IMR-90 (cell line): ENCODE data around the gene OARD1. TPM values are rescaled to one million over a fixed set of nuclear protein-coding genes. Genes with fewer than 3 reads are reported as not detected.

Source experiments
- ATAC-seq: fragments of 200-7000 bp; cut with Tn5 transposase; 2 replicates; pipeline ENCODE4 v1.9.1; 2020; ENCODE audit warnings: low read depth, mild to moderate bottlenecking, moderate library complexity
- BruUV-seq: library from RNA; stranded (reverse); fragments of 400-500 nt; replicated peaks from 2 replicates; lab custom pipeline; 2021; lab: Mats Ljungman, UMichigan
- CTCF ChIA-PET: fragments of 300-600 bp; formaldehyde crosslinking; extraction: SDS; loops from one replicate; lab custom pipeline; 2021; ENCODE audit warnings: antibody characterized with exemption; lab: Yijun Ruan, JAX
- POLR2A ChIA-PET: fragments of 300-600 bp; sonication (Branson Sonifier 250); formaldehyde crosslinking; loops from one replicate; lab custom pipeline; 2022; ENCODE audit warnings: antibody characterized with exemption; ENCODE audit not compliant: unreplicated experiment; lab: Charles Lee
- DNase-seq: peaks from one replicate; pipeline ENCODE4 v3.0.0; 2013
- H2AFZ ChIP-seq: replicated peaks from 2 replicates; pipeline ENCODE3; 2013; ENCODE audit warnings: low read length, mild to moderate bottlenecking; ENCODE audit not compliant: poor library complexity
- H2AK5ac ChIP-seq: 2 replicates; pipeline ENCODE4 v1.6.1; 2013; ENCODE audit warnings: low read depth, low read length, inconsistent platforms
- H2AK9ac ChIP-seq: replicated peaks from 2 replicates; pipeline ENCODE3; 2013; ENCODE audit warnings: mild to moderate bottlenecking, low read depth, low read length, moderate library complexity; ENCODE audit not compliant: poor library complexity
- H2BK120ac ChIP-seq: 2 replicates; pipeline ENCODE4 v1.6.1; 2013; ENCODE audit warnings: low read depth, low read length, inconsistent platforms
- H2BK15ac ChIP-seq: 3 replicates; pipeline ENCODE4 v1.6.1; 2013; ENCODE audit warnings: low read depth, low read length, inconsistent platforms
- H2BK20ac ChIP-seq: 2 replicates; pipeline ENCODE4 v1.6.1; 2013; ENCODE audit warnings: low read depth, mild to moderate bottlenecking, inconsistent platforms, low read length, moderate library complexity
- H2BK5ac ChIP-seq: 2 replicates; pipeline ENCODE4 v1.6.1; 2013; ENCODE audit warnings: mild to moderate bottlenecking, low read depth, low read length, inconsistent platforms; ENCODE audit not compliant: poor library complexity, severe bottlenecking
- H3K14ac ChIP-seq: replicated peaks from 2 replicates; pipeline ENCODE4 v1.6.1; 2013; ENCODE audit warnings: low read depth, low read length, inconsistent platforms
- H3K18ac ChIP-seq: 2 replicates; pipeline ENCODE4 v1.6.1; 2013; ENCODE audit warnings: low read depth, low read length, control low read depth
- H3K23ac ChIP-seq: 2 replicates; pipeline ENCODE4 v1.6.1; 2013; ENCODE audit warnings: low read depth, low read length, inconsistent platforms
- H3K27ac ChIP-seq: 2 replicates; pipeline ENCODE4 v1.5.1; 2013; ENCODE audit warnings: mild to moderate bottlenecking, control low read depth, low read length; ENCODE audit not compliant: insufficient read depth
- H3K27me3 ChIP-seq: 2 replicates; pipeline ENCODE4 v1.6.1; 2013; ENCODE audit warnings: low read length; ENCODE audit not compliant: control insufficient read depth, insufficient read depth
- H3K36me3 ChIP-seq: 2 replicates; pipeline ENCODE4 v1.6.1; 2013; ENCODE audit warnings: low read length, mixed read lengths; ENCODE audit not compliant: control insufficient read depth, insufficient read depth
- H3K4ac ChIP-seq: 2 replicates; pipeline ENCODE4 v1.6.1; 2013; ENCODE audit warnings: low read depth, low read length, inconsistent platforms
- H3K4me1 ChIP-seq: 2 replicates; pipeline ENCODE4 v1.6.1; 2013; ENCODE audit warnings: low read length, mixed read lengths; ENCODE audit not compliant: control insufficient read depth, insufficient read depth
- H3K4me2 ChIP-seq: 2 replicates; pipeline ENCODE4 v1.6.1; 2013; ENCODE audit warnings: low read depth, mild to moderate bottlenecking, control low read depth, low read length, moderate library complexity
- H3K4me3 ChIP-seq: 2 replicates; pipeline ENCODE4 v1.5.1; 2013; ENCODE audit warnings: low read depth, mild to moderate bottlenecking, control low read depth, low read length, moderate library complexity; ENCODE audit not compliant: insufficient read depth
- H3K56ac ChIP-seq: 2 replicates; pipeline ENCODE4 v1.6.1; 2013; ENCODE audit warnings: low read length, inconsistent platforms; ENCODE audit not compliant: insufficient read depth; ENCODE audit errors: extremely low read depth
- H3K79me1 ChIP-seq, 2 experiments: 2 replicates each; pipeline ENCODE4 v1.6.1; 2013; ENCODE audit warnings: low read length in 2 of 2, inconsistent platforms in 1 of 2, low read depth in 1 of 2
- H3K9ac ChIP-seq: 2 replicates; pipeline ENCODE4 v1.6.1; 2013; ENCODE audit warnings: low read depth, low read length, control low read depth
- H3K9me1 ChIP-seq: 2 replicates; pipeline ENCODE4 v1.6.1; 2013; ENCODE audit warnings: low read length, inconsistent platforms; ENCODE audit not compliant: insufficient read depth
- H3K9me3 ChIP-seq: 2 replicates; pipeline ENCODE4 v1.6.1; 2013; ENCODE audit warnings: low read length; ENCODE audit not compliant: control insufficient read depth, insufficient read depth
- H4K20me1 ChIP-seq: 2 replicates; pipeline ENCODE4 v1.6.1; 2013; ENCODE audit warnings: low read length, inconsistent platforms; ENCODE audit not compliant: insufficient read depth
- H4K5ac ChIP-seq: 2 replicates; pipeline ENCODE4 v1.6.1; 2013; ENCODE audit warnings: mild to moderate bottlenecking, low read depth, low read length, control low read depth
- H4K8ac ChIP-seq, 2 experiments: 2 replicates each; pipeline ENCODE4 v1.6.1; 2013; ENCODE audit warnings: low read depth in 2 of 2, low read length in 2 of 2, control low read depth in 1 of 2, inconsistent platforms in 1 of 2
- H4K91ac ChIP-seq: 2 replicates; pipeline ENCODE4 v1.6.1; 2013; ENCODE audit warnings: low read depth, low read length, inconsistent platforms; ENCODE audit not compliant: insufficient read depth
- CTCF ChIP-seq: conservative IDR thresholded peaks from 2 replicates; pipeline ENCODE4 v1.5.1; 2012; ENCODE audit warnings: mild to moderate bottlenecking, low read depth, low read length, improper control_type of control experiment
- MXI1 ChIP-seq: IDR thresholded peaks from 2 replicates; pipeline ENCODE4 v1.6.1; 2012; ENCODE audit warnings: low read depth, mild to moderate bottlenecking, low read length, moderate library complexity, borderline replicate concordance
- RAD21 ChIP-seq: IDR thresholded peaks from 2 replicates; pipeline ENCODE4 v1.6.1; 2012; ENCODE audit warnings: low read length, improper control_type of control experiment
- RCOR1 ChIP-seq: IDR thresholded peaks from 2 replicates; pipeline ENCODE4 v1.6.1; 2012; ENCODE audit warnings: mild to moderate bottlenecking, low read length, improper control_type of control experiment; ENCODE audit not compliant: insufficient replicate concordance
- SMC3 ChIP-seq: fragments of 150-350 bp; IDR thresholded peaks from 2 replicates; pipeline ENCODE4 v1.6.1; 2016; ENCODE audit warnings: low read depth, mild to moderate bottlenecking, antibody characterized with exemption, low read length, moderate library complexity
- WGBS, 2 experiments: methylation state at CpG; one replicate each; pipeline versions ENCODE4 v1.1.5 to v1.1.7; 2013; ENCODE audit warnings: missing lambda C conversion rate in 2 of 2; ENCODE audit not compliant: insufficient read length in 1 of 2; ENCODE audit errors: extremely low coverage in 2 of 2; 5-methylcytosine and 5-hydroxymethylcytosine counted together
- dilution Hi-C: fragments of 300-500 bp; cut with HindIII; formaldehyde crosslinking; loops from one replicate; pipeline ENCODE4 v1.14.3; 2018; ENCODE audit warnings: low sequenced_read_pairs; ENCODE audit not compliant: unreplicated experiment
- in situ Hi-C: fragments of 300-500 bp; cut with MboI; formaldehyde crosslinking; loops from 3 replicates; pipeline ENCODE4 v1.14.3; 2019; ENCODE audit warnings: low sequenced_read_pairs, inconsistent platforms, mixed read lengths
- intact Hi-C: fragments of 100-400 bp; cut with micrococcal nuclease; formaldehyde crosslinking; loops from 2 replicates; pipeline ENCODE4 v1.10.0; 2022
- polyA plus RNA-seq, 3 experiments: library from polyadenylated mRNA; depleted of rRNA; stranded (reverse); fragments of >200 nt; gene quantifications; 2 replicates each; pipeline ENCODE4 v1.2.3, GENCODE V29; 2012; ENCODE audit warnings: low replicate concordance in 1 of 3
- total RNA-seq: library from RNA; depleted of rRNA; stranded (reverse); fragments of >200 nt; gene quantifications from 2 replicates; pipeline ENCODE4 v1.2.3, GENCODE V29; 2012

Gene OARD1
- total and polyA plus RNA-seq, 2 of the 4 experiments (the other 2 are of a cell fraction), result 2.3 to 5.5 TPM

- in situ Hi-C loops (loop anchor here (10.0 kb wide), 1 partner anchor 92 kb away; no protein-coding TSS in a partner anchor), dilution Hi-C loops (no loop called here), intact Hi-C loops (loop anchor here (1.0 kb wide), 2 partner anchors 90 to 226 kb away; no protein-coding TSS in a partner anchor)
- peaks cover 5% of the 10 kb centered on the region for H3K4me1 ChIP-seq
- no peak overlapping the region for H3K4me2 ChIP-seq
- ATAC-seq (peak; percentile 69), DNase-seq (peak; percentile 37)
- peaks cover 2% of the 10 kb centered on the region; the same call in 1 of the 2 replicates for H3K9me1 ChIP-seq
- WGBS, 2 experiments, result no CpG with 5 or more reads among the region's 4 CpGs
- ChIA-PET CTCF (interaction anchor here (0.6 to 2.0 kb wide), 4 partner anchors 11 to 90 kb away, joined by 3 to 7 read pairs (median 4); no protein-coding TSS in a partner anchor), POLR2A (no interaction called here)
- H2AFZ ChIP-seq, result no peak overlapping the region
- H3K27me3 ChIP-seq, result no peaks in the 10 kb centered on the region
- no peak overlapping the region for H2BK120ac ChIP-seq
- H3K4me3 ChIP-seq, result no peak overlapping the region
- H3K27ac ChIP-seq, result no peak overlapping the region
- peak; percentile 44; the same call in 1 of the 2 replicates for TF ChIP-seq RAD21
- TF ChIP-seq RCOR1, result no peak
- TF ChIP-seq CTCF, result peak; percentile 47
- peak; percentile 31; the same call in 1 of the 2 replicates for TF ChIP-seq SMC3
- TF ChIP-seq MXI1, result no peak
- H3K9me3 ChIP-seq, result no peaks in the 10 kb centered on the region
- no peak overlapping the region for H3K56ac ChIP-seq
- no peak overlapping the region for H2BK5ac ChIP-seq
- no peak overlapping the region for H2AK9ac ChIP-seq
- H3K9ac ChIP-seq, result no peak overlapping the region
- no peak overlapping the region for H2AK5ac ChIP-seq
- H3K4ac ChIP-seq, result no peak overlapping the region
- no TSS peak for BruUV-seq
- H3K14ac ChIP-seq, result no peak overlapping the region
- no peak overlapping the region for H3K18ac ChIP-seq
- H4K91ac ChIP-seq, result no peak overlapping the region
- H4K5ac ChIP-seq, result no peak overlapping the region
- H2BK15ac ChIP-seq, result no peak overlapping the region
- H4K8ac ChIP-seq, result no peak overlapping the region
- no peaks in the 10 kb centered on the region for H4K20me1 ChIP-seq
- peaks cover 50% of the 10 kb centered on the region for H3K36me3 ChIP-seq
- H2BK20ac ChIP-seq, result no peak overlapping the region
- peaks cover 5 to 6% of the 10 kb centered on the region in 2 experiments for H3K79me1 ChIP-seq
- H3K23ac ChIP-seq, result no peak overlapping the region
Observed at GRCh38 chr6:41092421-41093140, 20.4 kb upstream of the OARD1 start.
